Measurements from ENCODE around the gene VEGFA. TPM values are rescaled to one million over a fixed set of nuclear protein-coding genes. Genes with fewer than 3 reads are reported as not detected.

The VEGFA gene
- total RNA-seq, 3 donors from 2014 or later = 89.4 to 165 (median 94.7) TPM

GRCh38 chr6:43724914-43725642 is 44.9 kb upstream of the VEGFA start:
- no peaks in the 10 kb centered on the region for H3K9me3 ChIP-seq
- intact Hi-C loops (cut with DNase I, micrococcal nuclease) = loop anchor here in 1 of 2 donors (5.0 kb wide), 1 partner anchor 352 kb away; no protein-coding TSS in a partner anchor
- ATAC-seq (peak; percentile 93), DNase-seq (peak; percentile 90 to 94 (median 94))
- no peak overlapping the region for H3K4me3 ChIP-seq
- H3K36me3 ChIP-seq (ENCODE audit: low read depth) = no peaks in the 10 kb centered on the region
- TF ChIP-seq, protein P1, sequence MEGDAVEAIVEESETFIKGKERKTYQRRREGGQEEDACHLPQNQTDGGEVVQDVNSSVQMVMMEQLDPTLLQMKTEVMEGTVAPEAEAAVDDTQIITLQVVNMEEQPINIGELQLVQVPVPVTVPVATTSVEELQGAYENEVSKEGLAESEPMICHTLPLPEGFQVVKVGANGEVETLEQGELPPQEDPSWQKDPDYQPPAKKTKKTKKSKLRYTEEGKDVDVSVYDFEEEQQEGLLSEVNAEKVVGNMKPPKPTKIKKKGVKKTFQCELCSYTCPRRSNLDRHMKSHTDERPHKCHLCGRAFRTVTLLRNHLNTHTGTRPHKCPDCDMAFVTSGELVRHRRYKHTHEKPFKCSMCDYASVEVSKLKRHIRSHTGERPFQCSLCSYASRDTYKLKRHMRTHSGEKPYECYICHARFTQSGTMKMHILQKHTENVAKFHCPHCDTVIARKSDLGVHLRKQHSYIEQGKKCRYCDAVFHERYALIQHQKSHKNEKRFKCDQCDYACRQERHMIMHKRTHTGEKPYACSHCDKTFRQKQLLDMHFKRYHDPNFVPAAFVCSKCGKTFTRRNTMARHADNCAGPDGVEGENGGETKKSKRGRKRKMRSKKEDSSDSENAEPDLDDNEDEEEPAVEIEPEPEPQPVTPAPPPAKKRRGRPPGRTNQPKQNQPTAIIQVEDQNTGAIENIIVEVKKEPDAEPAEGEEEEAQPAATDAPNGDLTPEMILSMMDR (IDR thresholded peaks at IDR 0.05) = no peak
- peaks cover 13% of the 10 kb centered on the region for H3K4me1 ChIP-seq (ENCODE audit: low read depth)

DNA sequence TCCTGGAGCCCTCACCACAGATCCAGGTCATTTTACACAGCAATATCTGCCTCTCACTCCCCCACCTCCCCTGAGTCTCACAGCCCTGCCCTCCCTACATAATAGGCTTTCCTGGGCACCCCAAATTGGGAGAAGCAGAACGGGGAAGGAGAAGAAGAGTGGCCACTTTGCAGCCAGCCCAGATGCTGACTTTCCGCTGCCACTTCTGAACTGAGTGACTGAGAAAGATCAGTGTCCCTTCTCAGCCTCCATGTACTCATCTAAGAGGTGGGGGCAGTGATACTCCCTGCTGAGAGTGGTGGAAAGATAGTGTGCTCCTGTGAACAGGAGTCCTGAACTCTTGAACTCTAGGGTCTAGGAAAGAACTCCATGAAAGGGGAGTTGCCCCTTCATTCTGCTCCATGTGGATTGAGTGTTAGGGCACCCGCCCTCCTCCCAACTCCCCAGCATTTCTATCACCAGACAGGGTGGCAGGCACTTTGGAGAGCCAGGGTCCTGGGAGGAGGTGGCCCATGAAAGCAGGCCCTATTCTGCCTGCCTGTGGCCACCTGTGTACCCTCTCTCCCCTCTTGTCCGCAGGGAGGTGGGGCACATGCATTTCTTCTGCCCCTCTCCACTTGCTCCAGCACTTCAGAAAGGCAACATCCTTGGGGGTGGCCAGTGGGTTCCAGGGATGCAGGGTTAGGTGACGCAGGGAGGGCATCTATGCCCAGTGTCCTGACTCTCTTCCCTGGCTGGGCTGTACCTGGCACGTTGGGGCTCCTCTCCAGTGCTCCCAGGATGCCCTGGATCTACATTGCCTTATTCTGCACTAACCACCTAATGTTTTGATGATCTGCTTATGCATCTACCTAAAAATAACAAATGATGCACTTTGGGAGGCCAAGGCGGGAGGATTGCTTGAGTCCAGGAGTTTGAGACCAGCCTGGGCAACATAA is 44.1 kb upstream of the VEGFA start:
- TF ChIP-seq, protein P1 (IDR thresholded peaks at IDR 0.05) = no peak
- intact Hi-C loops (cut with DNase I, micrococcal nuclease) = no loop called here
- Histone ChIP-seq H3K9me3 (peaks cover 6% of the 10 kb centered on the region), H3K4me1 (ENCODE audit: low read depth) (peaks cover 13% of the 10 kb centered on the region), H3K4me3 (no peak overlapping the region), H3K36me3 (ENCODE audit: low read depth) (no peaks in the 10 kb centered on the region)
- DNase-seq (no peak), ATAC-seq (no peak)

DNA sequence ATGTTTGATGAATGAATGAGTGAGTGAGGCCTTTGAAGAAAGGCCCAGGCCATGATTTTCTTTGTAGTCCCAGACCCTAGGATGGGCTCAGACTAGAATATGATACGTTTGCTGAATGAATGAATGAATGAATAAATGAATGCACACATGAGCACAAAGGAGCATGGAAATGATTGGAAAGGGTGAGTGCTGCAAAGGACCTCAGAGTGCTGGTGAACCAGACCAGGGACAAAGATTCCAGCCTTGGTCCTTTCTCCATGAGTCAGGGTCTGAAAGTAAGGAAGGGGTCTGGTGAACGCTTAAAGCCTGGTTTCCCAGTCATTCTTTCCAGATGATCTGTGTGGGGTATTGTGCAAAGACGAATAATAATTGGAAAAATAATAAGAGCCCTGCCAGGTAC is 42.4 kb upstream of the VEGFA start:
- Histone ChIP-seq H3K4me1 (ENCODE audit: low read depth) (peaks cover 13% of the 10 kb centered on the region), H3K9me3 (peaks cover 8% of the 10 kb centered on the region), H3K36me3 (ENCODE audit: low read depth) (no peaks in the 10 kb centered on the region), H3K4me3 (no peak overlapping the region)
- ATAC-seq = no peak
- intact Hi-C loops (cut with DNase I, micrococcal nuclease) = no loop called here
- TF ChIP-seq, protein P1 (IDR thresholded peaks at IDR 0.05) = no peak
- no peak for DNase-seq

GRCh38 chr6:43728586-43728985 is 41.4 kb upstream of the VEGFA start:
- no peak for ATAC-seq
- peak in 1 of 3 donors; percentile 1 for DNase-seq
- TF ChIP-seq, protein P1 (IDR thresholded peaks at IDR 0.05) = no peak

DNA sequence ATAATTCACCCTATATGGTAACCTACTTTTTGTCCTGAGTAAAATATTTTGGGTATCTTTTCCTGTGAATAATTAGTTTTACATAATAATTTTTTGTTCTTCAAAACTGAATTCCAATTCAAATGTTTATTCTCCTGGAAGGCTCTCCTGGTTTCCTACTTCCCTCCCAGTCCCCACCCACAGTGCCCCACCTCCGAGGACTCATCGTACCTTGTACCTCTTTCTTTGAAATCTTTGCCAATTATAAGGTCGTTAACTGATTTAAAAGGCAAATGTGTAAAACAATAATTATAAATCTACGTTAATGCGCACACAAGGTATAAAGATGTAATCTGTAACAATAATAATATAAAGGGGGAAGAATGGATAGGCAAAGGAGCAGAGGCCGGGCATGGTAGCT is 40.5 kb upstream of the VEGFA start:
- Histone ChIP-seq H3K36me3 (ENCODE audit: low read depth) (no peaks in the 10 kb centered on the region), H3K4me3 (no peak overlapping the region), H3K9me3 (peaks cover 8% of the 10 kb centered on the region), H3K4me1 (ENCODE audit: low read depth) (peaks cover 19% of the 10 kb centered on the region)
- intact Hi-C loops (cut with DNase I, micrococcal nuclease) = no loop called here
- peak; percentile 58 for ATAC-seq
- TF ChIP-seq, protein P1 (IDR thresholded peaks at IDR 0.05) = no peak
- DNase-seq = peak in 2 of 3 donors; percentile 66 to 69

More at GRCh38 chr6:43728586-43728985, 41.4 kb upstream of the VEGFA start:
- intact Hi-C loops (cut with DNase I, micrococcal nuclease) = no loop called here
- H3K9me3 ChIP-seq = peaks cover 8% of the 10 kb centered on the region
- H3K36me3 ChIP-seq (ENCODE audit: low read depth) = no peaks in the 10 kb centered on the region
- no peak overlapping the region for H3K4me3 ChIP-seq
- H3K4me1 ChIP-seq (ENCODE audit: low read depth) = peaks cover 21% of the 10 kb centered on the region
